Measurements from ENCODE around the gene COL8A1.

The COL8A1 gene

DNA sequence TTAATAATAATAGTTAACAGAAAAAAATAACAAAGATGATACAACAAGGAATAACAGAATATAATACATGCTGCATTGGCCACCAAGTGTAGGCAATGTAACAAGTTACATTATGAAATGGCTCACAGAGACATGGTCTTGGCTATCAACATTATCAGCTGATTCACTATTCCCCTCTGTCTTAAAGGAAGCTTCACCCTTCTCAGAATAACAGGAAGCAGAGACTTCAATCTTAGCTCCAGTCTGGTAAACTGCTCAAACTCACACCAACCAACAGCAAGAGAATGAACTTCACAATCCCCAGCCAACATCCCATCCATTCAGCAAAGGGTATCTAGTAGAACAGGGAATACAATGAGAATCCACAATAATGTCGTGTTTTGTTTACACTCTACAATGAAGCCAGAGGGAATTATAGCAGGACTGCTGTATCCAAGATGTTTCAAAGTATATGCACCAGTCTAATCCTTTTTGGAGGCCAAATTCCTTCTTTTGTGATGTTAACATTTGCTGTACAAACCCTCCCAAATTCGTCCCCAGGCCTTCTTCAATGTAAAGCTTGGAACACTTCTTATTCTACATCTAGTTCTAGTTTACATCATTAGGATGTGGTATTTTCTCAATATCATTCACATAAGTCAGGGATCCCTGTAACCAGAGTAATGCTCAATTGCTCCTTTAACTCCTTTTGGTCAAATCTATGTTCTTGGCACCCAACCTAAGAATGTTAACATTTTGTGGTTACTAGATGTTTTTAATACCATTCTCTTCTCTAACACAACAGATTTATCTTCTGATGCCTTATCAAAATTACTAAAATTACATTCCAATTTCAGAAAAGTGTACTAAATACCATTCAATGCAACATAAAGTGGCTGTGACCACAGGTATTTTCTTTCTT is 126.9 kb downstream of the COL8A1 start:
- DNase-seq = no peak

- no peak for DNase-seq
Measured at GRCh38 chr3:99767291-99767690, 128.9 kb downstream of the COL8A1 start.

- DNase-seq = no peak
Measured at GRCh38 chr3:99768126-99768525, 129.7 kb downstream of the COL8A1 start.

DNA sequence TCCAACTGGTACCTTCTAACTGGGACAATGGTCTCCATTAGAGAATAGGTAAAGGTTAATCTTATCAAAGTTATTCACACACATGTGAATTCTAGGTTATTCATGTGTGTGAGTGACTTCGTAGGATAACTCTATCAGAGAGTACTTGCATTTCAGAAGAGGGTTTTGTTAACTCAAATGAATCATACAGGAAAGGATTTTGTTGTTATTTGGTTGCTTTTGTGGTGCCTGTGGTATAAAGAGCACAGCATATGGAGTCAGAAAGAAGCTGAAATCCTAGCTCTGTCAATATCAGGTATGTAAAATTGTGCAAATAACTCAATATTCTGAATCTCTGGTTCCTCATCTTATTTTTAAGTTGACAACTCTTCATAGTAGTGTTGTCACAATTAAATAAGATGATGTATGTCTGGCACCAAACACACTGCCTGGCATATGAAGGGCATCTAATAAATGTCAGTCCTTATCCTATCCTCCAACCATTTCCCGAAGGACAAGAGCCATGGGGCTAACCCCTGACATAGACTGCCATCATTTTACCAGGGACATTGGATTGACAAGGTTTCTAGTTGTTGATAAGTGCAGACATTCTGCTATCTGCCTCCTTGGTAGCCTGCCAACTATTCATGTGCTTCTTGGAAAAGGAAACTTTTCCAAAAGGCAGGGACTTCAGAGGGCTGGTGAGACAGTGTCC is 130.6 kb downstream of the COL8A1 start:
- no peak for DNase-seq

- no peak for DNase-seq
Measured at GRCh38 chr3:99772171-99772570, 133.8 kb downstream of the COL8A1 start.

DNA sequence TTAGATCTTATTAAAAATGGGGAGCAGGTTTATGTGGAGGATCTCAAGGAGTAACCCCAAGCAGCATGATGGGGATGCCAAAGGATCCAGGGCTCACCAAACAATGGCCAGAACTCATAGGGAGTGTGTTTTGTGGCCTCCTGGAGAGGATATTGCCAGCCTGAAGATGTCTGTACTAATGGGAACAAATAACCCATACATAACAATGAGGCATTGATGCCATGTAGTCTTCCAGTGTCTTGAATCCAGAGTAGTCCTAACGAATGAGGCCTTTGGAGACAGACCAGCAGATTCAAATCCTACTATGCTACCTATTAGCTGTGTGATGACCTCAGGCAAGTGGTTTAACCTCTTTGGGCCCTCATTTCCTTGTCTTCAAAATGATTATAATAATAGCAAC is 134.3 kb downstream of the COL8A1 start:
- DNase-seq = no peak

GRCh38 chr3:99774467-99774866 is 136.1 kb downstream of the COL8A1 start:
- DNase-seq = no peak

DNA sequence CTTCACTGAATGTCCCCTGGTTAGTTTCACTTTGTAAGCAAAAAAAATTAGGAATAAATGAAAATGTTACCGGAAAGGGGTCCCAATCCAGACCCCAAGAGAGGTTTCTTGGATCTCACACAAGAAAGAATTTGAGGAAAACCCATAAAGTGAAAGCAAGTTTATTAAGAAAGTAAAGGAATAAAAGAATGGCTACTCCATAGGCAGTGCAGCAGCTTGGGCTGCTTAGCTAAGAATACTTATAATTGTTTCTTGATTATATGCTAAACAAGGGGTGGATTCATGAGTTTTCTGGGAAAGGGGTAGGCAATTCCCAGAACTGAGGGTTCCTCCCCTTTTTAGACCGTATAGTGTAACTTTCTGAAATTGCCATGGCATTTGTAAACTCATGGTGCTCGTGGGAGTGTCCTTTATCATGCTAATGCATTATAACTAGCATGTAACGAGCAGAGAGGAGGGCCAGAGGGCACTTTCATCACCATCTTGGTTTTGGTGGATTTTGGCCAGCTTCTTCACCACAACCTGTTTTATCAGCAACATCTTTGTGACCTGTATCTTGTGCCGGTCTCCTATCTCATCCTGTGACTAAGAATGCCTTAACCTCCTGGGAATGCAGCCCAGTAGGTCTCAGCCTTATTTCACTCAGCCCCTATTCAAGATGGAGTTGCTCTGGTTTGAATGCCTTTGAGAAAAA is 138.3 kb downstream of the COL8A1 start:
- no peak for DNase-seq

DNA sequence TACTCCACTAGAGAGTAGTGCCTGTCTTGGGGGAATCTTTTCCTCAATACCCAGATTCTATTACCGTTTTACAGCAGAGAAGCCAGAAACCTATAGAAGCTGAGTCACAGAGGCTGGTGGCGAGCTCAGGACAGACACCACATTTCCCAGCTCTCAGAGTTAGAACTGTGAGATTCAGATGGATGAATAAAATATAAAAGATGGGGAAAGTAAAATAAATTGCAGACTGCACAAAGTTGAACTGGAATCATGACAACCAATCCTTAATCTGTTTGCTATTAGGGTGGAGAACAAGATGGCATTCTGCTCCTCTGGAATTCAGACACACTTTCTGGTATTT is 138.8 kb downstream of the COL8A1 start:
- DNase-seq = no peak

DNA sequence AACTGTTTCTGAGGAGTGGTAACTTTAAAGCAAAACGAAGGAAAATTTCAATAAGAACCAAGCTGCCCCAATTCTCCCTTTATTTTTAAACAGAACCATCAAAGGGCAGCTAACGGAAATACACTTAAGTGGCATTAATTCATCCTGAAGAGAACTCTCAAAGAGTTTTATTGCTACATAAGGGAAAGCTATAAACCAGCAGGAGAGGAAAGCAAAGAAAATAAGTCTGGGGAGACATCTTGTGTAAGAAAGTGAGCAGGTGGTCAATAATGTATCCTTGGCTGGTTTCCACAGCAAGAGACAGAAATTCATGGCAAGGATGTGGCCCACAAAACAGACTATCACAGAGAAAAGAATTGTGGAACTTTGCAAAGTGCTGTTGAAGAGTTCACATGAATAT is 139.3 kb downstream of the COL8A1 start:
- no peak for DNase-seq

- DNase-seq = no peak
Measured at GRCh38 chr3:99780749-99781148, 142.4 kb downstream of the COL8A1 start.

GRCh38 chr3:99781761-99782160 is 143.4 kb downstream of the COL8A1 start:
- DNase-seq = no peak

GRCh38 chr3:99783011-99783573 is 144.7 kb downstream of the COL8A1 start:
- no peak for DNase-seq

DNA sequence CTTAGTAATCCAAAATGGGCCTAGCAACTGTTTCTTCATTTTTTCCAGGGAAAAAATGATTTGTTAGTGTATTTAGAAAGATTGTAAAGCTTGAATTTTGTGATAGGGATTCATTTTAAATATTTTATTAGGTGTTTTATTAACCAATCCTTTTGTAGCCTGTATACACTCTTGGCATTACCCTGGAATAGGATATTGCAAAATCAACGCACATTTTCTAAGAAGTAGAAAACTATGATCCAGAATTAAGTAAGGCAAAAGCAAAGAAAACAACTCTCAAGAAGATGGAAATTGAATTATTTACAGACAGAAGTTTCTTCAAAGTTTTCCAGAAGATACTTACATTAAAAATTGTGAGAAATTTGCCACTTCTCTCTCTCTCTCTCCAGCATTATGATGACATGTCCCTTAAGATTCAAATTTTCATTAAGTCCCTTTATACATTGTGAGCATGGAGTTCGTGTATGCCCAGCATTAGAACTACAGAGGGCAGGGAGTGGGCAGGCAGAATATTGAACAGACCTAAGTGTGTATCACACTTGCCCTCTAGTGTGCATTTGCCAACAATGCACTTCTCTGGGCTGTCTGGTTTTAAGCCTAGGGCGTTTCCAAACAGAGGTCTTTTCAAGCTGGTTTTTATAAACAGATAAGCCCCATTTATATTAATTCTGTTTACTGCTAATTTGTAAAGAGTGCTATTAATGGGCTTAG is 150.8 kb downstream of the COL8A1 start:
- no peak for DNase-seq

DNA sequence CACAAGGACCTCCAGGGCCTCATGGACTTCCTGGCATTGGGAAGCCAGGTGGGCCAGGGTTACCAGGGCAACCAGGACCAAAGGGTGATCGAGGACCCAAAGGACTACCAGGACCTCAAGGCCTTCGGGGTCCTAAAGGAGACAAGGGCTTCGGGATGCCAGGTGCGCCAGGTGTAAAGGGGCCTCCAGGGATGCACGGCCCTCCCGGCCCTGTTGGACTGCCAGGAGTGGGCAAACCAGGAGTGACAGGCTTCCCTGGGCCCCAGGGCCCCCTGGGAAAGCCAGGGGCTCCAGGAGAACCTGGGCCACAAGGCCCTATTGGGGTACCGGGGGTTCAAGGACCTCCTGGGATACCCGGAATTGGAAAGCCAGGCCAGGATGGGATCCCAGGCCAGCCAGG is 156.1 kb downstream of the COL8A1 start:
- no peak for DNase-seq

- DNase-seq = no peak
Measured at GRCh38 chr3:99795573-99795972, 157.2 kb downstream of the COL8A1 start.

DNA sequence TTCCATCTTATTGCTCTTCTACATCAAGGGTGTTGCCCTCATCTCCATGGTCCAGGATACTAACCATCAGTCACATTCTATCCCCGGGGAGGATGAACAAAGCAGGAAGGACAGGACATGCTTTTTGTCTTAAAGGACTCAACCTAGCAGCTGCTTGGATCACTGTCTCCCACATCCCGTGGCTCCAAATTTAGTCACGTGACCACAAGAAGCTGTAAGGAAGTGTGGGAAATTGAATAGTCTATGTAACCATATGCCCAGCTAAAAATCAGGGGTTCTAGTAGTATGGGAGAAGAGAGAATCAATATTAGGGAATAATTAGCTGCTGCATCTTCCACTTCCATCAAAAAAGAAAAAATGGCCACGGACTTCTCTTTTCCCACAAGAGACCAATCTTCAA is 161.0 kb downstream of the COL8A1 start:
- no peak for DNase-seq

GRCh38 chr3:99803297-99803696 is 164.9 kb downstream of the COL8A1 start:
- DNase-seq = no peak

GRCh38 chr3:99805160-99805559 is 166.8 kb downstream of the COL8A1 start:
- DNase-seq = no peak

DNA sequence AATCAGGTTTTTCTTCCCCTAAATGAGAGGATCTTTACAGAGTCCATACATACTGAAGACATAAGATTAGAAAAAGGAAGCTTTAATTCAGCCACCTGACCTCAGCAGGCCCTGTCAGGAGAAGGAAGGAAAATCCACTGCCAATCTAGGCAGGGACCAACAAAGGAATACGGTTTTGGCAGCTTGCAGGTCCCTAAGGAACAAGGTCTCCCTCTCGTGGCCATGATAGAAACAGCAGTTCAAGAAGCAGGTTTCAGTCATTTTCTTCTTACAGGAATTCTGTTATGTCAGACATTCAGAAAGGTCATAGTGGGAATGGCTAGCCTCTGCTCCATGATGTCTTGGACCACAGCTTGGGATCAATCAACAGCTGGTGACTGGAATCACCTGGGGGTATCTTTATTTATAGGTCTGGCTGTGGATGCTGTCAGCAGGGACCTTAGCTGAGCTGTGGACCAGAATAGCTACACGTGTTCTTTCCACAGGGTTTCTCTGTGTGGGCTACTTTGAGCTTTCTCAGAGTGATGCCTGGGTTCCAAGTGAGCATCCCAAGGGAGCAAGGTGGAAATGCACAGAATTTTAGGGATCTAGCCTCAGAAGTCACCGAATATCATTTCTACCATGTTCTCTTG is 169.9 kb downstream of the COL8A1 start:
- peak; percentile 8 for DNase-seq

- DNase-seq = no peak
Measured at GRCh38 chr3:99809565-99809964, 171.2 kb downstream of the COL8A1 start.

- no peak for DNase-seq
Measured at GRCh38 chr3:99810403-99810802, 172.0 kb downstream of the COL8A1 start.

All from DMS79 (cell line).